ENCODE measurements around the gene CYP27A1.

DNA sequence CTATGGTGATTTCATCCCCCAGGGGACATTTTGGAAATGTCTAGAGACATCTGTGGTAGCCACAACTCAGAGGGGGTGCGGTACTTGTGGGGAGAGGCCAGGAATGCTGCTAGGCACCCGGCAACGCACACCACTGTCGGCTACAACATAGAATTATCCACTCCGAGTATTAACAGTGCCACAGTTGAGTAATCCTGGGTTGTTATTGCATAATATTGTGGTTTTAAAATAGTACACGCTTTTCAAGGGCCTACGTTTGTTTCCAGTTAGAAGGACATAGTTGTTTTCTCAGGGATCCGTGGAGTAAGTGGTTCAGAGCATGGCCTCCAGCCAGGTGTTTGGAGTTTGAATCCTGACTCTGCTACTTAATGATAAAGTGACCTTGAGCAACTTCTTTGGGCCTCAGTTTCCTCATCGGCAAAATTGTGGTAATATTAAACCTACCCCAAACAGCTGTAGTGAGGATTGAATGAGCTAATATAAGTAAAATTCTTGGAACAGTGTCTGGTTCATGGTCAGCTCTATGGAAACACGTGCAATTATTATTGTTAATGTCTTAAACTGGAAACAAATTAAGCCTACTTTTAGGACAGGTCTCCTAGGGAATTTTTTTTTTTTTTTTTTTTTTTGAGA lies 24.5 kb downstream of the CYP27A1 start:
- TF ChIP-seq, protein P1, sequence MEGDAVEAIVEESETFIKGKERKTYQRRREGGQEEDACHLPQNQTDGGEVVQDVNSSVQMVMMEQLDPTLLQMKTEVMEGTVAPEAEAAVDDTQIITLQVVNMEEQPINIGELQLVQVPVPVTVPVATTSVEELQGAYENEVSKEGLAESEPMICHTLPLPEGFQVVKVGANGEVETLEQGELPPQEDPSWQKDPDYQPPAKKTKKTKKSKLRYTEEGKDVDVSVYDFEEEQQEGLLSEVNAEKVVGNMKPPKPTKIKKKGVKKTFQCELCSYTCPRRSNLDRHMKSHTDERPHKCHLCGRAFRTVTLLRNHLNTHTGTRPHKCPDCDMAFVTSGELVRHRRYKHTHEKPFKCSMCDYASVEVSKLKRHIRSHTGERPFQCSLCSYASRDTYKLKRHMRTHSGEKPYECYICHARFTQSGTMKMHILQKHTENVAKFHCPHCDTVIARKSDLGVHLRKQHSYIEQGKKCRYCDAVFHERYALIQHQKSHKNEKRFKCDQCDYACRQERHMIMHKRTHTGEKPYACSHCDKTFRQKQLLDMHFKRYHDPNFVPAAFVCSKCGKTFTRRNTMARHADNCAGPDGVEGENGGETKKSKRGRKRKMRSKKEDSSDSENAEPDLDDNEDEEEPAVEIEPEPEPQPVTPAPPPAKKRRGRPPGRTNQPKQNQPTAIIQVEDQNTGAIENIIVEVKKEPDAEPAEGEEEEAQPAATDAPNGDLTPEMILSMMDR (conservative IDR thresholded peaks at IDR 0.05): no peak
- TF ChIP-seq EZH2 (IDR thresholded peaks at IDR 0.05; ENCODE audit: low read depth): no peak

All from PC-9 (cell line).